SK-N-SH (cell line): ENCODE data around the gene HIPK2. TPM values are rescaled to one million over a fixed set of nuclear protein-coding genes. Genes with fewer than 3 reads are reported as not detected.

Experiments
- CTCF ChIA-PET: fragments of 300-600, 350-600 bp; formaldehyde crosslinking; extraction: SDS; loops from one replicate; lab custom pipeline; 2021; lab: Yijun Ruan, JAX
- POLR2A ChIA-PET: fragments of 350-600 bp; sonication (Branson Sonifier 250); formaldehyde crosslinking; extraction: SDS; loops from one replicate; lab custom pipeline; 2020; ENCODE audit warnings: antibody characterized with exemption, inconsistent platforms; lab: Yijun Ruan, JAX
- DNase-seq: peaks from one replicate; pipeline ENCODE4 v3.0.0; 2012
- H2AFZ ChIP-seq: fragments of 200-600 bp; sonication (generic); 2 replicates; pipeline ENCODE4 v1.8.1; 2016; ENCODE audit warnings: antibody characterized with exemption, mild to moderate bottlenecking, low read depth
- H3F3A ChIP-seq: fragments of 200-600 bp; sonication (generic); replicated peaks from 2 replicates; pipeline ENCODE3; 2016; ENCODE audit warnings: antibody characterized with exemption, mild to moderate bottlenecking; ENCODE audit not compliant: insufficient read depth
- H3K27ac ChIP-seq, 2 experiments: fragments of 200-500 bp in 1 of 2; fragments of 200-600 bp in 1 of 2; sonication (Bioruptor generic) in 1 of 2; sonication (generic), shearing (Covaris generic) in 1 of 2; 2 replicates each; pipeline versions ENCODE4 v1.5.1 to v1.6.1; 2014 to 2016; ENCODE audit warnings: low read depth in 2 of 2, inconsistent platforms in 1 of 2, low read length in 1 of 2, mild to moderate bottlenecking in 1 of 2, mixed read lengths in 1 of 2
- H3K27me3 ChIP-seq: fragments of 200-600 bp; sonication (generic), shearing (Covaris generic); 2 replicates; pipeline ENCODE4 v1.6.1; 2016; ENCODE audit warnings: mixed run types; ENCODE audit not compliant: insufficient read depth
- H3K36me3 ChIP-seq, 2 experiments: fragments of 200-500 bp in 1 of 2; fragments of 200-600 bp in 1 of 2; sonication (Bioruptor generic) in 1 of 2; sonication (generic) in 1 of 2; replicated peaks in 1 of 2; 2 replicates each; pipeline versions ENCODE3 to v1.5.1; 2014 to 2016; ENCODE audit warnings: low read length in 1 of 2, mild to moderate bottlenecking in 1 of 2; ENCODE audit not compliant: insufficient read depth in 2 of 2, control insufficient read depth in 1 of 2
- H3K4me1 ChIP-seq, 2 experiments: fragments of 200-500 bp in 1 of 2; fragments of 200-600 bp in 1 of 2; sonication (Bioruptor generic) in 1 of 2; sonication (generic), shearing (Covaris generic) in 1 of 2; 2 replicates each; pipeline versions ENCODE4 v1.5.1 to v1.6.1; 2014 to 2016; ENCODE audit warnings: low read depth in 1 of 2, low read length in 1 of 2, mixed run types in 1 of 2; ENCODE audit not compliant: insufficient read depth in 2 of 2, control insufficient read depth in 1 of 2
- H3K4me2 ChIP-seq: fragments of 200-600 bp; sonication (generic), shearing (Covaris generic); 2 replicates; pipeline ENCODE4 v1.6.1; 2017; ENCODE audit warnings: mixed run types
- H3K4me3 ChIP-seq, 2 experiments: fragments of 200-500 bp in 1 of 2; fragments of 200-600 bp in 1 of 2; sonication (Bioruptor generic) in 1 of 2; sonication (generic), shearing (Covaris generic) in 1 of 2; 2 replicates each; pipeline versions ENCODE4 v1.5.1 to v1.8.1; 2014 to 2016; ENCODE audit warnings: low read depth in 2 of 2, inconsistent platforms in 1 of 2, low read length in 1 of 2, mild to moderate bottlenecking in 1 of 2, mixed read lengths in 1 of 2, moderate library complexity in 1 of 2
- H3K79me2 ChIP-seq: fragments of 200-600 bp; sonication (generic); 2 replicates; pipeline ENCODE4 v1.8.1; 2017; ENCODE audit warnings: mild to moderate bottlenecking; ENCODE audit not compliant: insufficient read depth
- H3K9ac ChIP-seq: fragments of 200-600 bp; sonication (generic); 2 replicates; pipeline ENCODE4 v1.6.1; 2017; ENCODE audit warnings: mixed run types
- H3K9me2 ChIP-seq: fragments of 200-600 bp; sonication (generic); 2 replicates; pipeline ENCODE4 v1.6.1; 2017; ENCODE audit warnings: mixed run types
- H3K9me3 ChIP-seq: fragments of 200-600 bp; sonication (generic); 2 replicates; pipeline ENCODE4 v1.6.1; 2017; ENCODE audit warnings: mixed run types, mild to moderate bottlenecking, moderate library complexity
- H4K20me1 ChIP-seq: fragments of 200-600 bp; sonication (generic); 2 replicates; pipeline ENCODE4 v1.6.1; 2017; ENCODE audit warnings: mild to moderate bottlenecking, mixed run types; ENCODE audit not compliant: insufficient read depth
- CHD2 ChIP-seq: fragments of 150-350 bp; IDR thresholded peaks from 2 replicates; pipeline ENCODE4 v1.6.1; 2018; ENCODE audit warnings: low read length; ENCODE audit not compliant: partially characterized antibody
- EZH2phosphoT487 ChIP-seq: fragments of 200-600 bp; sonication (generic); IDR thresholded peaks from 2 replicates; pipeline ENCODE4 v1.6.1; 2017; ENCODE audit warnings: low read depth, mixed run types, mild to moderate bottlenecking, antibody characterized with exemption, moderate library complexity, borderline replicate concordance
- FOSL2 ChIP-seq: IDR thresholded peaks from 2 replicates; pipeline ENCODE4 v1.4.0; 2012; ENCODE audit warnings: low read depth, mild to moderate bottlenecking, moderate library complexity, borderline replicate concordance
- FOXJ3 ChIP-seq: sonication (generic); formaldehyde crosslinking; IDR thresholded peaks from 2 replicates; pipeline ENCODE4 v1.5.1; 2020; ENCODE audit warnings: mild to moderate bottlenecking, missing genetic modification reagents
- FOXM1 ChIP-seq: IDR thresholded peaks from 2 replicates; pipeline ENCODE4 v1.4.0; 2012; ENCODE audit warnings: low read depth, mild to moderate bottlenecking
- GATA2 ChIP-seq: sonication (generic); formaldehyde crosslinking; IDR thresholded peaks from 2 replicates; pipeline ENCODE4 v1.5.0; 2020; ENCODE audit warnings: mild to moderate bottlenecking, missing genetic modification reagents
- MEF2A ChIP-seq: IDR thresholded peaks from 2 replicates; pipeline ENCODE4 v1.4.0; 2012; ENCODE audit warnings: low read depth, borderline replicate concordance
- NFIC ChIP-seq: IDR thresholded peaks from 2 replicates; pipeline ENCODE4 v1.4.0; 2012; ENCODE audit warnings: borderline replicate concordance
- NRF1 ChIP-seq: IDR thresholded peaks from 2 replicates; pipeline ENCODE4 v1.6.1; 2012; ENCODE audit warnings: low read depth, mild to moderate bottlenecking, low read length
- POLR2AphosphoS5 ChIP-seq: IDR thresholded peaks from 2 replicates; pipeline ENCODE4 v1.6.1; 2012; ENCODE audit warnings: low read depth, low read length
- REST ChIP-seq: IDR thresholded peaks from 2 replicates; pipeline ENCODE4 v1.6.1; 2012; ENCODE audit warnings: mild to moderate bottlenecking, low read depth, low read length, moderate library complexity
- RFX5 ChIP-seq: IDR thresholded peaks from 2 replicates; pipeline ENCODE4 v1.6.1; 2012; ENCODE audit warnings: mild to moderate bottlenecking, improper control_type of control experiment, low read length
- SIN3A ChIP-seq: IDR thresholded peaks from 2 replicates; pipeline ENCODE4 v1.6.1; 2012; ENCODE audit warnings: low read depth, mild to moderate bottlenecking, low read length, moderate library complexity, borderline replicate concordance
- TEAD4 ChIP-seq: IDR thresholded peaks from 2 replicates; pipeline ENCODE4 v1.4.0; 2012; ENCODE audit warnings: mild to moderate bottlenecking, borderline replicate concordance; ENCODE audit not compliant: insufficient read depth
- USF2 ChIP-seq: fragments of 150-350 bp; IDR thresholded peaks from 2 replicates; pipeline ENCODE4 v1.6.1; 2017; ENCODE audit warnings: antibody characterized with exemption, low read length, low read depth, borderline replicate concordance
- YY1 ChIP-seq: IDR thresholded peaks from 2 replicates; pipeline ENCODE4 v1.4.0; 2012; ENCODE audit warnings: low read depth, mild to moderate bottlenecking
- WGBS: methylation state at CpG from one replicate; pipeline ENCODE4 v1.1.6; 2017; ENCODE audit warnings: low lambda C conversion rate; 5-methylcytosine and 5-hydroxymethylcytosine counted together
- polyA plus RNA-seq, 3 experiments: library from polyadenylated mRNA; depleted of rRNA; stranded (reverse); fragments of >200 nt; gene quantifications; 2 replicates each; pipeline ENCODE4 v1.2.3, GENCODE V29; 2012
- TF ChIP-seq, protein P1 (sequence below): IDR thresholded peaks from 2 replicates; pipeline ENCODE4 v1.4.0; 2012; ENCODE audit warnings: low read depth
- TF ChIP-seq, protein P2 (sequence below): fragments of 200-600 bp; sonication (generic); IDR thresholded peaks from 2 replicates; pipeline ENCODE4 v1.6.1; 2017; ENCODE audit warnings: antibody characterized with exemption, mild to moderate bottlenecking, moderate library complexity
- TF ChIP-seq, protein P3 (sequence below): IDR thresholded peaks from 2 replicates; pipeline ENCODE4 v1.4.0; 2012; ENCODE audit warnings: low read depth, borderline replicate concordance

HIPK2 gene
- polyA plus RNA-seq, 1 of the 3 experiments (the other 2 are of a cell fraction), result 14.2 TPM

DNA sequence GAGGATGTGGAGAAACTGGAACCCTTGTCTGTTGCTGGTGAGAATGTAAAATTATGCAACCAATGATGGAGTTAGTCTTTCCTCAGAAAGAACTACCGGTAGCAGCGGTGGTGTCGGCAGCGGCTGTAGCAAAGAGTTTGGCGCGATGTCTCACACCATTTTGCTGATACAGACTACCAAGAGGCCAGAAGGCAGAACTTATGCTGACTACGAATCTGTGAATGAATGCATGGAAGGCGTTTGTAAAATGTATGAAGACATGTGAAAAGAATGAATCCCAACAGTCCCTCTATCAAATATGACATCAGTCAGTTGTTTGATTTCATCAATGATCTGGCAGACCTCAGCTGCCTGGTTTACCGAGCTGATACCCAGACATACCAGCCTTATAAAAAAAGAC lies 243.7 kb downstream of the HIPK2 start (continued):
- TF ChIP-seq REST (no peak), NRF1 (no peak), EZH2phosphoT487 (no peak), NFIC (no peak), POLR2AphosphoS5 (no peak)
- TF ChIP-seq, protein P1, sequence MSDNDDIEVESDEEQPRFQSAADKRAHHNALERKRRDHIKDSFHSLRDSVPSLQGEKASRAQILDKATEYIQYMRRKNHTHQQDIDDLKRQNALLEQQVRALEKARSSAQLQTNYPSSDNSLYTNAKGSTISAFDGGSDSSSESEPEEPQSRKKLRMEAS, result no peak
- TF ChIP-seq, protein P2, sequence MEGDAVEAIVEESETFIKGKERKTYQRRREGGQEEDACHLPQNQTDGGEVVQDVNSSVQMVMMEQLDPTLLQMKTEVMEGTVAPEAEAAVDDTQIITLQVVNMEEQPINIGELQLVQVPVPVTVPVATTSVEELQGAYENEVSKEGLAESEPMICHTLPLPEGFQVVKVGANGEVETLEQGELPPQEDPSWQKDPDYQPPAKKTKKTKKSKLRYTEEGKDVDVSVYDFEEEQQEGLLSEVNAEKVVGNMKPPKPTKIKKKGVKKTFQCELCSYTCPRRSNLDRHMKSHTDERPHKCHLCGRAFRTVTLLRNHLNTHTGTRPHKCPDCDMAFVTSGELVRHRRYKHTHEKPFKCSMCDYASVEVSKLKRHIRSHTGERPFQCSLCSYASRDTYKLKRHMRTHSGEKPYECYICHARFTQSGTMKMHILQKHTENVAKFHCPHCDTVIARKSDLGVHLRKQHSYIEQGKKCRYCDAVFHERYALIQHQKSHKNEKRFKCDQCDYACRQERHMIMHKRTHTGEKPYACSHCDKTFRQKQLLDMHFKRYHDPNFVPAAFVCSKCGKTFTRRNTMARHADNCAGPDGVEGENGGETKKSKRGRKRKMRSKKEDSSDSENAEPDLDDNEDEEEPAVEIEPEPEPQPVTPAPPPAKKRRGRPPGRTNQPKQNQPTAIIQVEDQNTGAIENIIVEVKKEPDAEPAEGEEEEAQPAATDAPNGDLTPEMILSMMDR, result no peak
- TF ChIP-seq, all 33 proteins: peak for 0

- H3K9me3 ChIP-seq, result no peaks in the 10 kb centered on the region
- H2AFZ ChIP-seq, result no peak overlapping the region
- no peak overlapping the region for H3K4me3 ChIP-seq
- no peaks in the 10 kb centered on the region for H3K36me3 ChIP-seq
- H3K9me2 ChIP-seq, result no peaks in the 10 kb centered on the region
- no peak for DNase-seq
- POLR2A ChIA-PET, result no interaction called here
- CTCF ChIA-PET, result interaction anchor here (1.2 to 1.6 kb wide), 2 partner anchors 10 to 88 kb away, joined by 3 to 4 read pairs; no protein-coding TSS in a partner anchor
- no peak overlapping the region for H3K9ac ChIP-seq
- H3K27ac ChIP-seq, result no peak overlapping the region
- peaks cover 19% of the 10 kb centered on the region for H3K27me3 ChIP-seq
- H3K4me1 ChIP-seq, result no peaks in the 10 kb centered on the region
- H4K20me1 ChIP-seq, result no peaks in the 10 kb centered on the region
- no peaks in the 10 kb centered on the region for H3F3A ChIP-seq
- H3K79me2 ChIP-seq, result no peaks in the 10 kb centered on the region
- WGBS, result 72% methylated on average over 6 of the region's 6 CpGs
- no peak overlapping the region for H3K4me2 ChIP-seq
- TF ChIP-seq GATA2 (CRISPR knock-in tag), result no peak
- TF ChIP-seq SIN3A, result no peak
- TF ChIP-seq POLR2AphosphoS5, result no peak
- TF ChIP-seq CHD2, result no peak
- no peak for TF ChIP-seq RFX5
- no peak for TF ChIP-seq YY1
- TF ChIP-seq TEAD4, result no peak
- TF ChIP-seq FOXJ3 (CRISPR knock-in tag), result no peak
- no peak for TF ChIP-seq NFIC
- TF ChIP-seq, protein P3, sequence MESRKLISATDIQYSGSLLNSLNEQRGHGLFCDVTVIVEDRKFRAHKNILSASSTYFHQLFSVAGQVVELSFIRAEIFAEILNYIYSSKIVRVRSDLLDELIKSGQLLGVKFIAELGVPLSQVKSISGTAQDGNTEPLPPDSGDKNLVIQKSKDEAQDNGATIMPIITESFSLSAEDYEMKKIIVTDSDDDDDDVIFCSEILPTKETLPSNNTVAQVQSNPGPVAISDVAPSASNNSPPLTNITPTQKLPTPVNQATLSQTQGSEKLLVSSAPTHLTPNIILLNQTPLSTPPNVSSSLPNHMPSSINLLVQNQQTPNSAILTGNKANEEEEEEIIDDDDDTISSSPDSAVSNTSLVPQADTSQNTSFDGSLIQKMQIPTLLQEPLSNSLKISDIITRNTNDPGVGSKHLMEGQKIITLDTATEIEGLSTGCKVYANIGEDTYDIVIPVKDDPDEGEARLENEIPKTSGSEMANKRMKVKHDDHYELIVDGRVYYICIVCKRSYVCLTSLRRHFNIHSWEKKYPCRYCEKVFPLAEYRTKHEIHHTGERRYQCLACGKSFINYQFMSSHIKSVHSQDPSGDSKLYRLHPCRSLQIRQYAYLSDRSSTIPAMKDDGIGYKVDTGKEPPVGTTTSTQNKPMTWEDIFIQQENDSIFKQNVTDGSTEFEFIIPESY, result no peak
- TF ChIP-seq USF2, result no peak
- TF ChIP-seq FOXM1, result no peak
- TF ChIP-seq, protein P1, result no peak
- no peak for TF ChIP-seq FOSL2
- TF ChIP-seq MEF2A, result no peak
Observed at GRCh38 chr7:139532636-139533155, 245.1 kb downstream of the HIPK2 start.
